Measurements from ENCODE around the gene ZNF787.
"Not testable (repeated sequence)": the region's sequence is repeated elsewhere in the genome, so short reads cannot be mapped to it uniquely, and the experiment has no call there.

Gene ZNF787

GRCh38 chr19:56105831-56106396 lies 15.2 kb downstream of the ZNF787 start:
- not testable (repeated sequence) for DNase-seq (ENCODE audit: low read depth)

- DNase-seq (ENCODE audit: low read depth) = no peak
Measured at GRCh38 chr19:56105090-56105701, 15.9 kb downstream of the ZNF787 start.

- DNase-seq (ENCODE audit: low read depth) = no peak
Measured at GRCh38 chr19:56104423-56104822, 16.7 kb downstream of the ZNF787 start.

GRCh38 chr19:56103027-56103614 lies 18.0 kb downstream of the ZNF787 start:
- DNase-seq (ENCODE audit: low read depth) = no peak

- DNase-seq (ENCODE audit: low read depth) = no peak
Measured at GRCh38 chr19:56101746-56102535, 19.2 kb downstream of the ZNF787 start.

- no peak for DNase-seq (ENCODE audit: low read depth)
Measured at GRCh38 chr19:56101095-56101494, 20.0 kb downstream of the ZNF787 start.

- no peak for DNase-seq (ENCODE audit: low read depth)
Measured at GRCh38 chr19:56099638-56100539, 21.2 kb downstream of the ZNF787 start.

- DNase-seq (ENCODE audit: low read depth) = no peak
Measured at GRCh38 chr19:56098731-56099568, 22.1 kb downstream of the ZNF787 start.

GRCh38 chr19:56098237-56098636 lies 22.9 kb downstream of the ZNF787 start:
- DNase-seq (ENCODE audit: low read depth) = not testable (repeated sequence)

- no peak for DNase-seq (ENCODE audit: low read depth)
Measured at GRCh38 chr19:56097776-56098175, 23.3 kb downstream of the ZNF787 start.

GRCh38 chr19:56097306-56097705 lies 23.8 kb downstream of the ZNF787 start:
- no peak for DNase-seq (ENCODE audit: low read depth)

- DNase-seq (ENCODE audit: low read depth) = no peak
Measured at GRCh38 chr19:56096665-56097064, 24.4 kb downstream of the ZNF787 start.

- no peak for DNase-seq (ENCODE audit: low read depth)
Measured at GRCh38 chr19:56094449-56094848, 26.6 kb downstream of the ZNF787 start.

- no peak for DNase-seq (ENCODE audit: low read depth)
Measured at GRCh38 chr19:56092685-56093631, 28.1 kb downstream of the ZNF787 start.

GRCh38 chr19:56091751-56092546 lies 29.1 kb downstream of the ZNF787 start:
- DNase-seq (ENCODE audit: low read depth) = no peak

- no peak for DNase-seq (ENCODE audit: low read depth)
Measured at GRCh38 chr19:56091066-56091490, 30.0 kb downstream of the ZNF787 start.

GRCh38 chr19:56089344-56089743 lies 31.8 kb downstream of the ZNF787 start:
- DNase-seq (ENCODE audit: low read depth) = no peak

GRCh38 chr19:56088497-56089215 lies 32.4 kb downstream of the ZNF787 start:
- no peak for DNase-seq (ENCODE audit: low read depth)
